PC-3 (cell line): ENCODE data around the gene HEATR3. TPM values are rescaled to one million over a fixed set of nuclear protein-coding genes. Genes with fewer than 3 reads are reported as not detected.

Source experiments
- ATAC-seq: fragments of 200-7000 bp; cut with Tn5 transposase; 2 replicates; pipeline ENCODE4 v1.9.1; 2020; ENCODE audit warnings: mild to moderate bottlenecking, moderate library complexity
- BruUV-seq: library from RNA; stranded (reverse); fragments of 400-500 nt; replicated peaks from 2 replicates; lab custom pipeline; 2021; lab: Mats Ljungman, UMichigan
- CTCF ChIA-PET: fragments of 300-600 bp; sonication (Branson Sonifier 250); formaldehyde crosslinking; loops from one replicate; lab custom pipeline; 2022; ENCODE audit warnings: antibody characterized with exemption; lab: Charles Lee
- POLR2A ChIA-PET: fragments of 300-600 bp; sonication (Branson Sonifier 250); formaldehyde crosslinking; loops from one replicate; lab custom pipeline; 2022; ENCODE audit warnings: antibody characterized with exemption; ENCODE audit not compliant: unreplicated experiment; lab: Charles Lee
- DNase-seq: peaks from one replicate; pipeline ENCODE4 v3.0.0-alpha.2; 2015
- H2AFZ ChIP-seq: fragments of 300-600 bp; sonication (generic); 2 replicates; pipeline ENCODE4 v1.6.0; 2016; ENCODE audit warnings: antibody characterized with exemption, low read length
- H3F3A ChIP-seq: fragments of 300-600 bp; sonication (generic); one replicate; pipeline ENCODE4 v1.6.0; 2017; ENCODE audit warnings: antibody characterized with exemption, low read length, control low read depth, mild to moderate bottlenecking; ENCODE audit not compliant: unreplicated experiment
- H3K27ac ChIP-seq: fragments of 300-600 bp; sonication (generic); 2 replicates; pipeline ENCODE4 v1.5.1; 2016; ENCODE audit warnings: mild to moderate bottlenecking, low read length
- H3K27me3 ChIP-seq: fragments of 300-600 bp; sonication (generic); 2 replicates; pipeline ENCODE4 v1.6.1; 2016; ENCODE audit warnings: low read length, mixed read lengths
- H3K36me3 ChIP-seq: fragments of 300-600 bp; sonication (generic); 2 replicates; pipeline ENCODE4 v1.6.1; 2016; ENCODE audit warnings: low read depth, mixed run types, low read length, mixed read lengths
- H3K4me1 ChIP-seq: fragments of 300-600 bp; sonication (generic); 2 replicates; pipeline ENCODE4 v1.5.1; 2016; ENCODE audit warnings: low read length; ENCODE audit not compliant: insufficient read depth
- H3K4me2 ChIP-seq: fragments of 300-600 bp; sonication (generic); 2 replicates; pipeline ENCODE4 v1.6.0; 2016; ENCODE audit warnings: low read length
- H3K4me3 ChIP-seq: fragments of 300-600 bp; sonication (generic); 2 replicates; pipeline ENCODE4 v1.5.1; 2016; ENCODE audit warnings: mild to moderate bottlenecking, low read length, mixed read lengths
- H3K79me2 ChIP-seq: fragments of 300-600 bp; sonication (generic); 2 replicates; pipeline ENCODE4 v1.6.1; 2017; ENCODE audit warnings: low read length, mixed read lengths
- H3K9ac ChIP-seq: fragments of 300-600 bp; sonication (generic); 2 replicates; pipeline ENCODE4 v1.6.0; 2016; ENCODE audit warnings: mild to moderate bottlenecking, low read length
- H3K9me2 ChIP-seq: fragments of 300-600 bp; sonication (generic); replicated peaks from 2 replicates; pipeline ENCODE4 v1.6.1; 2016; ENCODE audit warnings: mixed run types, low read length, mixed read lengths
- H3K9me3 ChIP-seq: fragments of 300-600 bp; sonication (generic); 2 replicates; pipeline ENCODE4 v1.6.1; 2016; ENCODE audit warnings: low read length, mixed read lengths
- H4K20me1 ChIP-seq: fragments of 300-600 bp; sonication (generic); 2 replicates; pipeline ENCODE4 v1.6.1; 2016; ENCODE audit warnings: low read length, mixed read lengths
- CTCF ChIP-seq: fragments of 300-600 bp; sonication (generic); conservative IDR thresholded peaks from 2 replicates; pipeline ENCODE4 v1.5.1; 2017; ENCODE audit warnings: antibody characterized with exemption, low read depth, mild to moderate bottlenecking, low read length
- EZH2 ChIP-seq: fragments of 300-600 bp; sonication (generic); IDR thresholded peaks from one replicate; pipeline ENCODE4 v1.6.1; 2017; ENCODE audit warnings: antibody characterized with exemption, mild to moderate bottlenecking, low read length; ENCODE audit not compliant: unreplicated experiment
- EZH2phosphoT487 ChIP-seq: fragments of 300-600 bp; sonication (generic); IDR thresholded peaks from 2 replicates; pipeline ENCODE4 v1.6.1; 2018; ENCODE audit warnings: mild to moderate bottlenecking, antibody characterized with exemption, low read length, borderline replicate concordance
- intact Hi-C: fragments of 100-400 bp; cut with micrococcal nuclease; formaldehyde crosslinking; loops from 2 replicates; pipeline ENCODE4 v1.9.0; 2023
- total RNA-seq: library from RNA; depleted of rRNA; stranded (reverse); fragments of >200 nt; gene quantifications from 2 replicates; pipeline ENCODE4 v1.2.3, GENCODE V29; 2014

Gene HEATR3
- total RNA-seq, 1 experiment from 2014 or later, result 18.7 TPM

- no peaks in the 10 kb centered on the region for H3K9me3 ChIP-seq
- no peaks in the 10 kb centered on the region for H3K9me2 ChIP-seq
- no peaks in the 10 kb centered on the region for H4K20me1 ChIP-seq
- POLR2A ChIA-PET, result no interaction called here
- TF ChIP-seq EZH2phosphoT487, result no peak
- no peak for TF ChIP-seq CTCF
- no peaks in the 10 kb centered on the region for H3F3A ChIP-seq
- intact Hi-C loops, result no loop called here
- no peak overlapping the region for H3K4me3 ChIP-seq
- CTCF ChIA-PET, result no interaction called here
- no peak overlapping the region for H3K4me2 ChIP-seq
- H3K27ac ChIP-seq, result no peak overlapping the region
- H3K9ac ChIP-seq, result no peak overlapping the region
- no peaks in the 10 kb centered on the region for H3K36me3 ChIP-seq
- H3K79me2 ChIP-seq, result no peaks in the 10 kb centered on the region
- DNase-seq (no peak), ATAC-seq (no peak)
- no peaks in the 10 kb centered on the region for H3K4me1 ChIP-seq
- BruUV-seq, result no TSS peak
- no peaks in the 10 kb centered on the region for H3K27me3 ChIP-seq
- H2AFZ ChIP-seq, result no peak overlapping the region
Observed at GRCh38 chr16:50050802-50051201, 15.0 kb upstream of the HEATR3 start.

- no peak for ATAC-seq
Observed at GRCh38 chr16:50056226-50056625, 9.5 kb upstream of the HEATR3 start.

More at GRCh38 chr16:50056226-50056625, 9.5 kb upstream of the HEATR3 start:
- no peaks in the 10 kb centered on the region for H4K20me1 ChIP-seq
- intact Hi-C loops, result no loop called here
- no peaks in the 10 kb centered on the region for H3K9me2 ChIP-seq
- H3K27ac ChIP-seq, result no peak overlapping the region
- H3K9me3 ChIP-seq, result no peaks in the 10 kb centered on the region
- DNase-seq, result no peak
- POLR2A ChIA-PET, result no interaction called here
- TF ChIP-seq EZH2phosphoT487, result no peak
- no peak for TF ChIP-seq EZH2
- TF ChIP-seq CTCF, result no peak
- H3K4me1 ChIP-seq, result no peaks in the 10 kb centered on the region
- H3K4me2 ChIP-seq, result no peak overlapping the region
- H3F3A ChIP-seq, result no peaks in the 10 kb centered on the region
- H3K36me3 ChIP-seq, result no peaks in the 10 kb centered on the region
- BruUV-seq, result no TSS peak
- H2AFZ ChIP-seq, result no peak overlapping the region
- no peak overlapping the region for H3K9ac ChIP-seq
- H3K4me3 ChIP-seq, result no peak overlapping the region
- no peaks in the 10 kb centered on the region for H3K27me3 ChIP-seq
- no peaks in the 10 kb centered on the region for H3K79me2 ChIP-seq
- CTCF ChIA-PET, result no interaction called here
